GM13977 (cell line): ENCODE results near the gene SLC8A1.

Experiments used
- DNase-seq: peaks from one replicate; pipeline ENCODE4 v3.0.0; 2012; ENCODE audit warnings: low spot score
- CTCF ChIP-seq: IDR thresholded peaks from 2 replicates; pipeline ENCODE4 v1.5.1; 2012; ENCODE audit warnings: mild to moderate bottlenecking, control low read depth; ENCODE audit not compliant: insufficient read depth; ENCODE audit errors: extremely low read depth, missing control alignments
- in situ Hi-C: fragments of 300-500 bp; cut with MboI; formaldehyde crosslinking; loops from one replicate; pipeline ENCODE4 v1.12.0; 2022; ENCODE audit warnings: low sequenced_read_pairs, low pct_unique_long_range_greater_than_20kb, mixed read lengths, inconsistent platforms; ENCODE audit not compliant: unreplicated experiment

SLC8A1 gene

DNA sequence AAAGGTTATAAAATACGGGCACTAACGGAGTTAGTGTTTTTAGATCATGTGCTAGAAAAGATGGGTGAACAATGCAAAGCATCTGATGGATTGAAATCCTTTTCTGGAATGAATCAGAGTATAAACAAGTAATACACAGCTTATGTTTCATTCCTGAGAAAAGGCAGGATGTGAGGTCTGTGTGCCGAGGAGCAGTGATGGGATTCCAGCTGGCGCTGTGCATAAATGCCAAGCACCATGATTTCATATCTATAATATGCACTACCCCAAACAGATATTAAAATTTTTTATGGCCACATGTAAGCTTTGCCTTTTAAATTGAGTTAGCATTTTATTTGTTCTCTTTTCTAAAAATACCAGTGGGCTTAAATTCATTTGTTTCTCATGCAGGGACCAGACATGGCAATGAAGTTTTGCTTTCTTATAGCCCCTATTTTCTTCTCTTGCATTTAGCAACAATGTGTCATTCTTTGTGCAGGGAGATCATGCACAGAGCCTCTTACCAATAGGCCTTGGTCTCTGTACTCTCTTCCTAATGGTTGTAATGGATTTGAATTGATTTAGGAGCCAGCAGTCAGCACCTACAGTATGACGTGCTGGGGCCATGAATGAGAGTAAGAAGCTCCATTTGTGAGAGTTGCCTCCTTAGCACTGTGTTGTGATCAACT lies 323.9 kb downstream of the SLC8A1 start:
- TF ChIP-seq CTCF: no peak
- no peak for DNase-seq
- in situ Hi-C loops: no loop called here

GRCh38 chr2:40127146-40127545 lies 324.7 kb downstream of the SLC8A1 start:
- in situ Hi-C loops: no loop called here
- TF ChIP-seq CTCF: no peak
- DNase-seq: no peak

DNA sequence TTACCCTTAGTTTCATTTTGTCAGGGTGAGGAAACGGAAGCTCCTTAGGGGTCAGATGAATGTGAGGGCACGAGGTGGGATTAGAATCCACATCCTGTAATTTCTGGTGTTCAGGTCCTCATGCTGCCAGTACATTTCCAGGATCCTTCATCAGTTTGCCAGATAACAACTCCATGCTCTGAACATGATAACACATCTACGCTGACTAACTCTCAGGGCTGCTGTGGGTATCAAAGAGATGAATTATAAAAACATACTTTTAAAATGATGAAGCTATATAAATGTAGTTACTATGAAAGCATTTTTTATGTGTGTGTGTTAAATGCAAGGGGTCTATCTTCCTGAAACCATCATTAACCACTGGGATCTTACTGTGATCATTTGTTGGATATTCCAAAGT lies 325.9 kb downstream of the SLC8A1 start:
- no peak for TF ChIP-seq CTCF
- in situ Hi-C loops: no loop called here

DNA sequence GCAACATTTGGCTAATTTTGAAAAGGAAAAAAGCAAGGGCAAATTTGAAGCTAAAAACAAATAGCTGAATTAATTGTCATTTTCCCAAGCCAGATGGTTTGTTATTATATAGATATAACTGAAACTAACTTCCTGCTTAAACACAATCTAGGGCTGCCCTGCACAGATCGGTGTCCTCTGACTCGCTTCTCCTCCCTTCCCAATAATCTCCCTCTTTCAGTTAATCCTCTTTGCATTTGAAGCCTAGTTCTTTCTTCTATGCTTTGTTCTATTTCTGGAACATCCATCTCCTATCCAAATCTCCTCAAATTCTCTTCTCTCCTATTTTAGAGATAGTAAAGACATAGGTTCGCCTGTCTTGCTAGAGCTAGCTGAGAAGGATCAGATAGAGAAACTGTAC lies 328.1 kb downstream of the SLC8A1 start:
- no peak for TF ChIP-seq CTCF
- in situ Hi-C loops: no loop called here
- no peak for DNase-seq

More for the DNA sequence above, 325.9 kb downstream of the SLC8A1 start:
- no peak for DNase-seq

DNA sequence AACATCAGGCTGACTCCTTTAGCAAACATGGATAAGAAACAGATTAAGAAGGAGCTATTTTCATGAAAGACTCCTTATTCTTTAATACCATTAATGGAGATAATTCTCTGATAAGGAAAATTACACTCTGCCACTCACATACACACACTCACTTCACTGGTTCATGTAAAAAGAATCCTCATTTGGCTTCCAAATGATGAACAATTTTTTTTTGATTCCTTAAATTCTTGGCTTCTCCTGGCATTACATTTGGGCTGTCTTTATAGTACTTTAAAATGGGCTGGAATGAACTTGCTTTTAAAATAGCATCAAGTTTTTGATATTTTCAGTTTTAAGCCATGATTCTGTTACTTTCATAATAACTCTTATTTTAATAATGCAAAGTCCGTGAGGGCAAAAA lies 328.6 kb downstream of the SLC8A1 start:
- DNase-seq: no peak

DNA sequence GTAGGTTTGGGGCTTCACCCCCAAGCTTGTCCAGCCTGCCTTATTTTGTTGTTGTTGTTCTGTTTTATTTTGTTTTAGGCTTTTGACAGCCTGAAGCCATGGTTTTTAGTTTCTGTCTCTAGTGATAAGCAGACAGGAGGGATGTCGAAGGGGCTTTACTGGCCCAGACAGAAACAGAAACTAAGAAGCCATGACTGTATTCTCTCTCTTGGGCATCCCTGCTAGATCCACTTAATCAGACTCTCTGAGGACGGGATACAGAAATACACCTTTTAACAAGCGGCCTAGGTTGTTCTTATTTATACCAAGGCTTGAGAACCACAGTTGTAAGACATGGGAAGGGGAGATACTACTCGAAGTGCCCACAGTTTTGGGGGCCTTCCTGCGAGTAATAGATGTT lies 330.9 kb downstream of the SLC8A1 start:
- TF ChIP-seq CTCF: no peak
- DNase-seq: no peak
- in situ Hi-C loops: no loop called here

More for the DNA sequence above, 328.6 kb downstream of the SLC8A1 start:
- no peak for TF ChIP-seq CTCF
- in situ Hi-C loops: no loop called here

GRCh38 chr2:40120026-40120425 lies 331.9 kb downstream of the SLC8A1 start:
- DNase-seq: no peak
- TF ChIP-seq CTCF: no peak
- in situ Hi-C loops: no loop called here
